Mononuclear cell (primary cell): ENCODE data around the gene BCL7A. TPM values are rescaled to one million over a fixed set of nuclear protein-coding genes. Genes with fewer than 3 reads are reported as not detected.
"Not testable (repeated sequence)": the region's sequence is repeated elsewhere in the genome, so short reads cannot be mapped to it uniquely, and the experiment has no call there.

ENCODE experiments used
- H3K27me3 ChIP-seq: 2 replicates; pipeline ENCODE4 v1.6.0; 2011; ENCODE audit warnings: low read length, control low read depth; ENCODE audit not compliant: insufficient read depth
- H3K4me1 ChIP-seq: 2 replicates; pipeline ENCODE4 v1.5.1; 2011; ENCODE audit warnings: mild to moderate bottlenecking, low read length, control low read depth; ENCODE audit not compliant: insufficient read depth
- H3K4me3 ChIP-seq: 2 replicates; pipeline ENCODE4 v1.5.1; 2011; ENCODE audit warnings: mild to moderate bottlenecking, low read length, moderate library complexity
- H3K9me3 ChIP-seq: 2 replicates; pipeline ENCODE4 v1.5.1; 2011; ENCODE audit warnings: low read depth, mild to moderate bottlenecking, control low read depth, low read length
- total RNA-seq: library from RNA; depleted of rRNA; stranded (reverse); fragments of >200 nt; gene quantifications from one replicate; pipeline ENCODE4 v1.2.3, GENCODE V29; 2012

BCL7A gene
- total RNA-seq, result 6.2 TPM

DNA sequence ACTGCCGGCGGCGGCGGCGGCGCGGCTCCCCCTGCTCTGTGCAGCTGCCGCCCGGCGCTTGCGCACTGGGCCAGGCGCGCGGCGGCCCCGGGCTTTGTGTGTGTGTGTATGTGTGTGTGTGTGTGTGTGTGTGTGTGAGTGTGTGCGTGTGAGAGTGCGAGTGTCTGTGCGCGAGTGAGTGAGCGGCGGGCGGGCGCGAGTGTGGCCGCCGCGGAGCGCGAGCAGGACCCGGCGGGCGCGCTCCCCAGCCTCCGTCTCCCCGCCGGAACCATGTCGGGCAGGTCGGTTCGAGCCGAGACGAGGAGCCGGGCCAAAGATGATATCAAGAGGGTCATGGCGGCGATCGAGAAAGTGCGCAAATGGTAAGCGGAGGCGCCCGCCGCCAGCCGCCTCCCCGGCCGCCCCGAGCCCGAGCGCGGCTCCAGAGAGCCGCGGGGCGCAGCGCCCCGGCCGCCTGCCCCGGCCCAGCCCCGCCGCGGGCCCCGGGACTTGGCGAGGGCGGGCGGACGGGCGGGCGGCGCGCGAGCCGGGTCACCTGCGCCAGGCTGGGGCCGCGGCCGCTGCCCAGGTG, at the start of gene BCL7A:
BCL7A (plus strand) TSS at position 63 of the 571 bp plus-strand sequence; CDS start at position 271, 208 bp downstream.
- no peaks in the 10 kb centered on the region for H3K9me3 ChIP-seq
- H3K4me3 ChIP-seq, result peak within 1 kb of the TSS; percentile 45
- H3K4me1 ChIP-seq, result peaks cover 31% of the 10 kb centered on the region
- H3K27me3 ChIP-seq, result peaks cover 8% of the 10 kb centered on the region

DNA sequence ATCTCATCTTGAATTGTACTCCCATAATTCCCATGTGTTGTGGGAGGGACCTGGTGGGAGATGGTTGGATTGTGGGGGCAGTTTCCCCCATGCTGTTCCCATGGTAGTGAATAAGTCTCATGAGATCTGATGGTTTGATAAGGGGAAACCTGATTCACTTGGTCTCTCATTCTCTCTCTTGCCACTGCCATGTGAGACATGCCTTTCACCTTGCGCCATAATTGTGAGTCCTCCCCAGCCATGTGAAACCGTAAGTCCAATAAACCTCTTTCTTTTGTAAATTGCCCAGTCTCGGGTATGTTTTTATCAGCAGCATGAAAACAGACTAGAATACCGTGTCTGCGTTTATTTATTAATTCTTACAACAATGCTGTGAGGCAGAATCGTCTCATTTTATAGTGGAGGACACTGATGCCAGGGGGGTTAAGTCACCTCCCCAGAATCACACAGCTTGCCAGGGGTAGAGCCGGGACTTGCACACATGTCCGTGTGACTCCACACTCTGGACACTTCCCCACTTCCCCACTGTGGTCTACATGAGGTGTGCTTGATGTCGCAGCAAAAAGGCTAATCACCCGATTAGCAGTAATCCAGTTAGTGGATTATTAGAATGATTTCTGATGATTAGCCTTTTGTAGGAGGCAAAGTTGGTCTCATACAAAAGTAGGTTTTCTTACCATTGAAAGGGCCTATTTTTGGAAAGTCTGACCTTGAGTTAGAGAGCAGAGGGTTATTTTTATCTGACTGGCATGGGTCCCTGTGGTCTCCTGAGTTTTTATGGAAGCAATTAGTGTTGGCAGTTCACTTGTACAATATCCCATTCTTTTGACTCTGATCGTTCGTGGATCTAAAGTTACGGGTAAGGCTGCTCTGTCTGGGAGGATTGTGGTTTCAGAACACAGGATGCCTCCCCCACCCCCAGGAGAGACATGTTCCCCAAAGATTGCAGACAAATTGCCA, 47.4 kb upstream of the BCL7A start:
- Histone ChIP-seq H3K27me3 (no peaks in the 10 kb centered on the region), H3K4me3 (no peak overlapping the region), H3K4me1 (peaks cover 6% of the 10 kb centered on the region), H3K9me3 (no peaks in the 10 kb centered on the region)

GRCh38 chr12:121975021-121975420, 46.7 kb upstream of the BCL7A start:
- Histone ChIP-seq H3K9me3 (no peaks in the 10 kb centered on the region), H3K4me3 (no peak overlapping the region), H3K27me3 (no peaks in the 10 kb centered on the region), H3K4me1 (peaks cover 11% of the 10 kb centered on the region)

- Histone ChIP-seq H3K4me3 (no peak overlapping the region), H3K4me1 (peaks cover 26% of the 10 kb centered on the region), H3K27me3 (no peaks in the 10 kb centered on the region), H3K9me3 (no peaks in the 10 kb centered on the region)
These were observed 44.7 kb upstream of the BCL7A start for GRCh38 chr12:121976950-121977349.

- no peaks in the 10 kb centered on the region for H3K9me3 ChIP-seq
- peaks cover 45% of the 10 kb centered on the region for H3K4me1 ChIP-seq
- H3K27me3 ChIP-seq, result no peaks in the 10 kb centered on the region
- H3K4me3 ChIP-seq, result no peak overlapping the region
These were observed 41.3 kb upstream of the BCL7A start for GRCh38 chr12:121980191-121980891.

GRCh38 chr12:121980892-121981272, 40.8 kb upstream of the BCL7A start:
- Histone ChIP-seq H3K4me1 (peaks cover 45% of the 10 kb centered on the region), H3K9me3 (no peaks in the 10 kb centered on the region), H3K4me3 (no peak overlapping the region), H3K27me3 (no peaks in the 10 kb centered on the region)

DNA sequence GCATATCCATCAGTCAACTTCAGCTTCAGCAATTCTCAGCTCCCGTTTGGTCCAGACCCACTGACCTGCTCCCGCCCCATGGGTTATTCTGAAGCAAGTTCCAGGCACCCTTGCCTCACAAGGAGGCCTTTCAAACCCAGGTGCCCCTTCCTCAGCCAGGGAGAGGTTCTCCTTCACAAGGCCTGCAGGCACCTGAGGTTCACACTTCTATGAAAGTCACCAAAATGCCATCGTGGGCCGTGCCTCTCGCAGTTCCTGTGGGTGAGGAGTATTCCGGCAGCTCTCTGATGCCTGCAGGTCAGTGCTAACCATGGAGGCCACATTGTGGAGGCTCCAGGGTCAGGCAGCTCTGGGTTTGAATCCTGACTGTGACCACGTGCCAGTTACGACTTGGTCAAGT, 40.2 kb upstream of the BCL7A start:
- H3K9me3 ChIP-seq, result no peaks in the 10 kb centered on the region
- peaks cover 45% of the 10 kb centered on the region for H3K4me1 ChIP-seq
- no peak overlapping the region for H3K4me3 ChIP-seq
- H3K27me3 ChIP-seq, result no peaks in the 10 kb centered on the region

GRCh38 chr12:121982950-121983349, 38.7 kb upstream of the BCL7A start:
- Histone ChIP-seq H3K4me1 (peaks cover 45% of the 10 kb centered on the region), H3K9me3 (no peaks in the 10 kb centered on the region), H3K27me3 (no peaks in the 10 kb centered on the region), H3K4me3 (no peak overlapping the region)

GRCh38 chr12:121983536-121984210, 38.0 kb upstream of the BCL7A start:
- Histone ChIP-seq H3K4me3 (no peak overlapping the region), H3K27me3 (no peaks in the 10 kb centered on the region), H3K9me3 (no peaks in the 10 kb centered on the region), H3K4me1 (peaks cover 45% of the 10 kb centered on the region)

DNA sequence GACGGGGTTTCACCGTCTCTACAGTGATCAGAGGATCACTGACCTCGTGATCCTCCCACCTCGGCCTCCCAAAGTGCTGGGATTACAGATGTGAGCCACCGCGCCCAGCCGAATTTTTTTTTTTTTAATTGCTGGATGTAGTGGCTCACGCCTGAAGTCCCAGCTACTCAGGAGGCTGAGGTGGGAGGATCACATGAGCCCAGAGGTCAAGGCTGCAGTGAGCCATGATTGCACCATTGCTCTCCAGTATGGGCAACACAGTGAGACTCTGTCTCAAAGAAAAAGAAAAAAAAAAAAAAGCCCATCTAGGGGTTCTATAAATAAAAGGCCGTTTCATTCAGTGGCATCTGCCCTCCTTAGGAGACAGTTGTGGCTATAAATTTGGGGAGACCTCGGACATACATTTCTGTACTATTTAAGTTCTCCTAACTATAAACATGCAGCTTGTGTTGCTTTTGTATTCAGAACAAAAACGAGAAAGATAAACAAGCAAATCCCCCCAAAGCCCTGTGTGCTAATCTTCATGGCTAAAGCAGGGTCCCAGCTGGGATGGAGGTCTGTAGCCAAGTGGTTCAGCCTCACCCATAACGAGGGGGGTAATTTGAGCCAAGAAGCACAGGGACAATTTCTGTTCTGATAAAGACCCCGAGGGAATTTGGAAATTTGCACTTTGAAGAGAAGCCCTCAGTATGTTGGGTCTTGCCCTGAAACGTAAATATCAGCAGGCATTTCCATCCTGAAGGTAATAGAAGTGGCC, 35.0 kb upstream of the BCL7A start:
- no peaks in the 10 kb centered on the region for H3K9me3 ChIP-seq
- peaks cover 25% of the 10 kb centered on the region for H3K4me1 ChIP-seq
- no peak overlapping the region for H3K4me3 ChIP-seq
- H3K27me3 ChIP-seq, result no peaks in the 10 kb centered on the region

DNA sequence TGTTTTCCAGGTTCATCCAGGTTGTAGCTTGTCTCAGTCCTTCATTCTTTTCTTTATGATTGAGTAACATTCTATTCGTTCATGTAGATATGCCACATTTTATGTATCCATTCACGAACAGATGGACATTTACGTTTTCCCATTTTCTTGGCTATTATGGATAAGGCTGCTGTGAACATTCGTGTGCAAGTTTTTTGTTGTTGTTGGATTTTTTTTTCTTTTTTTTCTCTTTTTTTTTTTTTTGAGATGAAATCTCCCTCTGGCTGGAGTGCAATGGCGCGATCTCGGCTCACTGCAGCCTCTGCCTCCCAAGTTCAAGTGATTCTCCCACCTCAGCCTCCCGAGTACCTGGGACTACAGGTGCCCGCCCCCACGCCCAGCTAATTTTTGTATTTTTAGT, 33.2 kb upstream of the BCL7A start:
- H3K27me3 ChIP-seq, H3K4me3 ChIP-seq, H3K9me3 ChIP-seq: not testable (repeated sequence)
- peaks cover 24% of the 10 kb centered on the region for H3K4me1 ChIP-seq

- no peak overlapping the region for H3K4me3 ChIP-seq
- H3K9me3 ChIP-seq, result no peaks in the 10 kb centered on the region
- H3K27me3 ChIP-seq, result no peaks in the 10 kb centered on the region
- H3K4me1 ChIP-seq, result peaks cover 15% of the 10 kb centered on the region
These were observed 32.2 kb upstream of the BCL7A start for GRCh38 chr12:121989276-121990113.

GRCh38 chr12:121990114-121990647, 31.5 kb upstream of the BCL7A start:
- Histone ChIP-seq H3K4me1 (peaks cover 15% of the 10 kb centered on the region), H3K4me3 (no peak overlapping the region), H3K27me3 (no peaks in the 10 kb centered on the region), H3K9me3 (no peaks in the 10 kb centered on the region)
